Measurements from ENCODE around the gene ZNF224. TPM values are rescaled to one million over a fixed set of nuclear protein-coding genes. Genes with fewer than 3 reads are reported as not detected.
A peak's percentile ranks its signal among the peaks of the same experiment; 100 is the strongest.
"Not testable (repeated sequence)": the region's sequence is repeated elsewhere in the genome, so short reads cannot be mapped to it uniquely, and the experiment has no call there.

ZNF224 gene
- total RNA-seq, 1 donor from 2014 or later, result 32.8 TPM

DNA sequence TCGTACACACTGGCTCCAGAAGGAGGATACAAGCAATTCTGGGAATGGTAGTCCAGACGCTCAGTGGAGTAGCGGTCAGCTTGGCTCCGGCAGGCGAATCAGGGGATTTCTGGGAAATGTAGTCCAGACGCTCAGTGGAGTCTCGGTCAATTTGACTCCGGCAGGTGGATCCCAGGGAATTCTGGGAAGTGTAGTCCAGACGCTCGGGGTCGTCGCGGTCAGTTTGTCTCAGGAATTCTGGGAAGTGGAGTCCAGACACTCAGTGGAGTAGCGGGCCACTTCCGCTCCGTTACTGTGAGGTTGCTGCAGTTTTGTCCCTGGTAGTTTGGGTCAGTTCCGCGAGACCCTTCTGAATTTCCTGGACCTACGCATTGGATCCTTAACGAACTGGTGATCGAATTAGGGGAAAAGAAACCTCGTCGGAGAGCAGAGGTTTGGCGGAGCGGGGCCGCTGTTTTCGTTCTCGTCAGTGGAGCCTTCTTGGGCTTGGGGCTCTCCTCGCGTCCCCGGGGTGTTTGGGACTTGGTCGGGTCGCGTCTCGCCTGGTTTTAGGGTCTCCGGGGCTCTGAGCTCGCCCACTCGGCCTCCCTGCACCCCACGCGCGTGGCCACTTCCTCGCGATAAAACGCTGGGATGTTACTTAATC lies 19.1 kb downstream of the ZNF224 start, which contains the start of gene ZNF225:
Gene ZNF225 (plus strand): TSS at position 262 of the 646 bp plus-strand sequence. CDS start 2,429 bp downstream, outside the sequence.
- no peaks in the 10 kb centered on the region for H3K27me3 Mint-ChIP-seq
- H3K36me3 Mint-ChIP-seq, result peaks cover 30% of the 10 kb centered on the region
- peaks cover 10% of the 10 kb centered on the region for H3K9me3 Mint-ChIP-seq
- H3K27ac Mint-ChIP-seq, result peak within 1 kb of the TSS; percentile 94
- peaks cover 12% of the 10 kb centered on the region for H3K4me1 Mint-ChIP-seq (ENCODE audit: unreplicated experiment)
- TF ChIP-seq, protein P1, sequence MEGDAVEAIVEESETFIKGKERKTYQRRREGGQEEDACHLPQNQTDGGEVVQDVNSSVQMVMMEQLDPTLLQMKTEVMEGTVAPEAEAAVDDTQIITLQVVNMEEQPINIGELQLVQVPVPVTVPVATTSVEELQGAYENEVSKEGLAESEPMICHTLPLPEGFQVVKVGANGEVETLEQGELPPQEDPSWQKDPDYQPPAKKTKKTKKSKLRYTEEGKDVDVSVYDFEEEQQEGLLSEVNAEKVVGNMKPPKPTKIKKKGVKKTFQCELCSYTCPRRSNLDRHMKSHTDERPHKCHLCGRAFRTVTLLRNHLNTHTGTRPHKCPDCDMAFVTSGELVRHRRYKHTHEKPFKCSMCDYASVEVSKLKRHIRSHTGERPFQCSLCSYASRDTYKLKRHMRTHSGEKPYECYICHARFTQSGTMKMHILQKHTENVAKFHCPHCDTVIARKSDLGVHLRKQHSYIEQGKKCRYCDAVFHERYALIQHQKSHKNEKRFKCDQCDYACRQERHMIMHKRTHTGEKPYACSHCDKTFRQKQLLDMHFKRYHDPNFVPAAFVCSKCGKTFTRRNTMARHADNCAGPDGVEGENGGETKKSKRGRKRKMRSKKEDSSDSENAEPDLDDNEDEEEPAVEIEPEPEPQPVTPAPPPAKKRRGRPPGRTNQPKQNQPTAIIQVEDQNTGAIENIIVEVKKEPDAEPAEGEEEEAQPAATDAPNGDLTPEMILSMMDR (conservative IDR thresholded peaks at IDR 0.05), result no peak
- peak within 1 kb of the TSS; percentile 100 for H3K4me3 Mint-ChIP-seq
- peak; percentile 92 for DNase-seq (ENCODE audit: extremely low spot score, unreplicated experiment)

DNA sequence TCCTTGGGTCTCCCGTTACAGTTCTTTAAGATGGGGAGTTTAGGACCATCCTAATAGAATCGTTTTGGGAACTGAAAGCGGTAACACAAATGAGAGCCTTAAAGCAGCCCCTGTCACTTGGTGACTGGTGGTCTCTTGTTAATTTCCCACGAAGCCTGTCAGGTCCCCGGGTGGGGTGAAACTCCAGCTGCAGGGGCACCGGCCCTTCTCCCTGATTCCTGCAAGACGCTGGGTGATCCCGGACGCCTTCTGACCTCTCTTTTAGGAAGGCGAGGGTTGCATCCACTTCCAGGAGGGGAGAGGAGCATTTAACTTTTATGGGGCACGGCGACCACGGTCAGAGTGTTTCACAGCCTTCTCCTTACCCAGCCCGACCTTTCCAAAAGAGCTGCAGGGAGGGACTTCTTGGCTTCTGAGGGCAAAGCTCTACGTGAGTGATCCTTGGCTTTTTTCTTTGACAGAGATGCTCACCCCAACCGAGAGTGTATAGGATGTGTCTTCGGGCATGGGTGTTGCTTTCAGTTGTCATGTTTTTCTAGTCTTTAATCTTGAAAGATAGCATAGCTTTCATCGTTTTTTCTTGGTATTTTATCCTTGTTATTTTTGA lies 19.7 kb downstream of the ZNF224 start:
- TF ChIP-seq, protein P1 (conservative IDR thresholded peaks at IDR 0.05), result no peak
- peaks cover 8% of the 10 kb centered on the region for H3K9me3 Mint-ChIP-seq

DNA sequence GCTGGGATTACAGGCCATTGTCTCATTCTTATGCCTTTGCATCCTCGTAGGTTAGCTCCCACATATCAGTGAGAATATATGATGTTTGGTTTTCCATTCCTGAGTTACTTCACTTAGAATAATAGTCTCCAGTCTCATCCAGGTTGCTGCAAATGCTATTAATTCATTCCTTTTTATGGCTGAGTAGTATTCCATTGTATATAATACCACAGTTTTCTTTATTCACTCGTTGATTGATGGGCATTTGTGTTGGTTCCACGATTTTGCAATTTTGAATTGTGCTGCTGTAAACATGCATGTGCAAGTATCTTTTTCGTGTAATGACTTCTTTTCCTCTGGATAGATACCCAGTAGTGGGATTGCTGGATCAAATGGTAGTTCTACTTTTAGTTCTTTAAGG lies 27.0 kb downstream of the ZNF224 start:
- peaks cover 74% of the 10 kb centered on the region for H3K36me3 Mint-ChIP-seq
- DNase-seq (ENCODE audit: extremely low spot score, unreplicated experiment); H3K4me1 Mint-ChIP-seq (ENCODE audit: unreplicated experiment); H3K27ac Mint-ChIP-seq; H3K27me3 Mint-ChIP-seq; H3K9me3 Mint-ChIP-seq; H3K4me3 Mint-ChIP-seq: not testable (repeated sequence)

More for the DNA sequence above, 19.7 kb downstream of the ZNF224 start:
- H3K4me1 Mint-ChIP-seq (ENCODE audit: unreplicated experiment), result peaks cover 12% of the 10 kb centered on the region
- no peaks in the 10 kb centered on the region for H3K27me3 Mint-ChIP-seq
- DNase-seq (ENCODE audit: extremely low spot score, unreplicated experiment), result no peak
- H3K36me3 Mint-ChIP-seq, result peaks cover 27% of the 10 kb centered on the region
- H3K4me3 Mint-ChIP-seq, result peak overlapping the region; percentile 100
- H3K27ac Mint-ChIP-seq, result peak overlapping the region; percentile 94

DNA sequence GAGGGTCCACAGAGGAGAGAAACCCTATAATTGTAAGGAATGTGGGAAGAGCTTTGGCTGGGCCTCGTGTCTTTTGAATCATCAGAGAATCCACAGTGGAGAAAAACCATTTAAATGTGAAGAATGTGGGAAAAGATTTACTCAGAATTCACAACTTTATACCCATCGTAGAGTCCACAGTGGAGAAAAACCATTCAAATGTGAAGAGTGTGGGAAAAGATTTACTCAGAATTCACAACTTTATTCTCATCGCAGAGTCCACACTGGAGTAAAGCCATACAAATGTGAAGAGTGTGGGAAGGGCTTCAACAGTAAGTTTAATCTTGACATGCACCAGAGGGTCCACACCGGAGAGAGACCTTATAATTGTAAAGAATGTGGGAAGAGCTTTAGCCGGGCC lies 37.8 kb downstream of the ZNF224 start:
- Mint-ChIP-seq H3K36me3 (peaks cover 18% of the 10 kb centered on the region), H3K4me1 (ENCODE audit: unreplicated experiment) (no peaks in the 10 kb centered on the region), H3K27ac (no peak overlapping the region), H3K9me3 (no peaks in the 10 kb centered on the region), H3K27me3 (no peaks in the 10 kb centered on the region), H3K4me3 (no peak overlapping the region)
- DNase-seq (ENCODE audit: extremely low spot score, unreplicated experiment), result no peak
- TF ChIP-seq, protein P1 (conservative IDR thresholded peaks at IDR 0.05), result no peak

DNA sequence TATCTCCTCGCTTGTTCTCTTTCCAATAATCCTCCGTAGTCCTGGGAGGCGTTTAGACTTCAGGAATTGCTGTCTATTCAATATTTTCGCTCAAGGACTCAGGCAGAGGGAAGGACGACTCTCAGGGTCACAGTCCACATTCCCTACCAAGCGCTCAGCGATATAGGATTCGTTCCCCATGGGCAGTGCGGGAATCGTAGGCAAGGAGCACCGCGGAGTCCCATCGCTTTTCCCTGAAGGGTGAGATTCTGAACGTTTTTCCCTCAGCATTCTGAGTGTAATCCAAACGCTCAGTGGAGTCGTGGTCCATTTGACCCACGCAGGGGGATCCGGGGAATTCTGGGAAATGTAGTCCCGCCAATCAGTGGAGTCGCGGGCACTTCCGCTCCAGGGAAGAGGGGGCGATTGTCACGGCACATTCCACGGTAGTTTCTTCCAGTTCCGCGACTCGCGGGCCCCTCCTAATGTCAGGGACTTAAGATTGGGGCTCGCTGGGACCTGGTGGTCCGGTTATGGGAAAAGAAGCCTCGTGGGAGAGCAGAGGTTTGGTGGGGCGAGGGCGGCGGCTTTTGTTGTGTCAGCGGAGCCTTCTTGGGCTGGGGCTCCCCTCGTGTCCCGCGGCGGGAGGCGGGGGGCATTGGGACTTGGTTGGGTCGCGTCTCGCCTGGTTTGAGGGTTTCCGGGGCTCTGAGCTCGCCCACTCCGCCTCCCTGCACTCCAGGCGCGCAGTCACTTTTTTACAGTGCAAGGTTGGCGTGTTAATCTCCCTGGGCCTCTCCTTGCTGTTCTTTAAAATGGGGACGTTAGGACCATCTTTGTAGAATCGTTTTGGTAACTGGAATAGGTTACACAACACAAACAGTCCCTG lies 47.3 kb downstream of the ZNF224 start, which contains the start of gene ZNF234:
Gene ZNF234 (plus strand): TSS at position 364 of the 868 bp plus-strand sequence. CDS start 3,079 bp downstream, outside the sequence.
- peak; percentile 84 for DNase-seq (ENCODE audit: extremely low spot score, unreplicated experiment)
- Mint-ChIP-seq H3K27ac (peak within 1 kb of the TSS; percentile 90), H3K36me3 (peaks cover 19% of the 10 kb centered on the region), H3K4me3 (peak within 1 kb of the TSS; percentile 95), H3K27me3 (no peaks in the 10 kb centered on the region), H3K4me1 (ENCODE audit: unreplicated experiment) (peaks cover 29% of the 10 kb centered on the region), H3K9me3 (peaks cover 5% of the 10 kb centered on the region)
- TF ChIP-seq, protein P1 (conservative IDR thresholded peaks at IDR 0.05), result peak; percentile 19
